SK-N-SH (cell line): Measurements from ENCODE around the gene FIZ1. TPM values are rescaled to one million over a fixed set of nuclear protein-coding genes. Genes with fewer than 3 reads are reported as not detected.

Experiments used
- CTCF ChIA-PET: fragments of 300-600, 350-600 bp; formaldehyde crosslinking; extraction: SDS; loops from one replicate; lab custom pipeline; 2021; lab: Yijun Ruan, JAX
- POLR2A ChIA-PET: fragments of 350-600 bp; sonication (Branson Sonifier 250); formaldehyde crosslinking; extraction: SDS; loops from one replicate; lab custom pipeline; 2020; ENCODE audit warnings: antibody characterized with exemption, inconsistent platforms; lab: Yijun Ruan, JAX
- DNase-seq: peaks from one replicate; pipeline ENCODE4 v3.0.0; 2012
- H2AFZ ChIP-seq: fragments of 200-600 bp; sonication (generic); 2 replicates; pipeline ENCODE4 v1.8.1; 2016; ENCODE audit warnings: antibody characterized with exemption, mild to moderate bottlenecking, low read depth
- H3F3A ChIP-seq: fragments of 200-600 bp; sonication (generic); replicated peaks from 2 replicates; pipeline ENCODE3; 2016; ENCODE audit warnings: antibody characterized with exemption, mild to moderate bottlenecking; ENCODE audit not compliant: insufficient read depth
- H3K27ac ChIP-seq, 2 experiments: fragments of 200-500 bp in 1 of 2; fragments of 200-600 bp in 1 of 2; sonication (Bioruptor generic) in 1 of 2; sonication (generic), shearing (Covaris generic) in 1 of 2; 2 replicates each; pipeline versions ENCODE4 v1.5.1 to v1.6.1; 2014 to 2016; ENCODE audit warnings: low read depth in 2 of 2, inconsistent platforms in 1 of 2, low read length in 1 of 2, mild to moderate bottlenecking in 1 of 2, mixed read lengths in 1 of 2
- H3K27me3 ChIP-seq: fragments of 200-600 bp; sonication (generic), shearing (Covaris generic); 2 replicates; pipeline ENCODE4 v1.6.1; 2016; ENCODE audit warnings: mixed run types; ENCODE audit not compliant: insufficient read depth
- H3K36me3 ChIP-seq, 2 experiments: fragments of 200-500 bp in 1 of 2; fragments of 200-600 bp in 1 of 2; sonication (Bioruptor generic) in 1 of 2; sonication (generic) in 1 of 2; replicated peaks in 1 of 2; 2 replicates each; pipeline versions ENCODE3 to v1.5.1; 2014 to 2016; ENCODE audit warnings: low read length in 1 of 2, mild to moderate bottlenecking in 1 of 2; ENCODE audit not compliant: insufficient read depth in 2 of 2, control insufficient read depth in 1 of 2
- H3K4me1 ChIP-seq, 2 experiments: fragments of 200-500 bp in 1 of 2; fragments of 200-600 bp in 1 of 2; sonication (Bioruptor generic) in 1 of 2; sonication (generic), shearing (Covaris generic) in 1 of 2; 2 replicates each; pipeline versions ENCODE4 v1.5.1 to v1.6.1; 2014 to 2016; ENCODE audit warnings: low read depth in 1 of 2, low read length in 1 of 2, mixed run types in 1 of 2; ENCODE audit not compliant: insufficient read depth in 2 of 2, control insufficient read depth in 1 of 2
- H3K4me2 ChIP-seq: fragments of 200-600 bp; sonication (generic), shearing (Covaris generic); 2 replicates; pipeline ENCODE4 v1.6.1; 2017; ENCODE audit warnings: mixed run types
- H3K4me3 ChIP-seq, 2 experiments: fragments of 200-500 bp in 1 of 2; fragments of 200-600 bp in 1 of 2; sonication (Bioruptor generic) in 1 of 2; sonication (generic), shearing (Covaris generic) in 1 of 2; 2 replicates each; pipeline versions ENCODE4 v1.5.1 to v1.8.1; 2014 to 2016; ENCODE audit warnings: low read depth in 2 of 2, inconsistent platforms in 1 of 2, low read length in 1 of 2, mild to moderate bottlenecking in 1 of 2, mixed read lengths in 1 of 2, moderate library complexity in 1 of 2
- H3K79me2 ChIP-seq: fragments of 200-600 bp; sonication (generic); 2 replicates; pipeline ENCODE4 v1.8.1; 2017; ENCODE audit warnings: mild to moderate bottlenecking; ENCODE audit not compliant: insufficient read depth
- H3K9ac ChIP-seq: fragments of 200-600 bp; sonication (generic); 2 replicates; pipeline ENCODE4 v1.6.1; 2017; ENCODE audit warnings: mixed run types
- H3K9me2 ChIP-seq: fragments of 200-600 bp; sonication (generic); 2 replicates; pipeline ENCODE4 v1.6.1; 2017; ENCODE audit warnings: mixed run types
- H3K9me3 ChIP-seq: fragments of 200-600 bp; sonication (generic); 2 replicates; pipeline ENCODE4 v1.6.1; 2017; ENCODE audit warnings: mixed run types, mild to moderate bottlenecking, moderate library complexity
- H4K20me1 ChIP-seq: fragments of 200-600 bp; sonication (generic); 2 replicates; pipeline ENCODE4 v1.6.1; 2017; ENCODE audit warnings: mild to moderate bottlenecking, mixed run types; ENCODE audit not compliant: insufficient read depth
- CHD2 ChIP-seq: fragments of 150-350 bp; IDR thresholded peaks from 2 replicates; pipeline ENCODE4 v1.6.1; 2018; ENCODE audit warnings: low read length; ENCODE audit not compliant: partially characterized antibody
- ELF1 ChIP-seq: IDR thresholded peaks from 2 replicates; pipeline ENCODE4 v1.4.0; 2012
- EP300 ChIP-seq, 2 experiments: IDR thresholded peaks; 2 replicates each; pipeline versions ENCODE4 v1.4.0 to v1.6.1; 2012; ENCODE audit warnings: borderline replicate concordance in 1 of 2, low read depth in 1 of 2, low read length in 1 of 2
- EZH2phosphoT487 ChIP-seq: fragments of 200-600 bp; sonication (generic); IDR thresholded peaks from 2 replicates; pipeline ENCODE4 v1.6.1; 2017; ENCODE audit warnings: low read depth, mixed run types, mild to moderate bottlenecking, antibody characterized with exemption, moderate library complexity, borderline replicate concordance
- FOSL2 ChIP-seq: IDR thresholded peaks from 2 replicates; pipeline ENCODE4 v1.4.0; 2012; ENCODE audit warnings: low read depth, mild to moderate bottlenecking, moderate library complexity, borderline replicate concordance
- FOXM1 ChIP-seq: IDR thresholded peaks from 2 replicates; pipeline ENCODE4 v1.4.0; 2012; ENCODE audit warnings: low read depth, mild to moderate bottlenecking
- GABPA ChIP-seq: IDR thresholded peaks from 2 replicates; pipeline ENCODE4 v1.4.0; 2012; ENCODE audit warnings: low read depth, mild to moderate bottlenecking
- GATA2 ChIP-seq: sonication (generic); formaldehyde crosslinking; IDR thresholded peaks from 2 replicates; pipeline ENCODE4 v1.5.0; 2020; ENCODE audit warnings: mild to moderate bottlenecking, missing genetic modification reagents
- JUND ChIP-seq: IDR thresholded peaks from 2 replicates; pipeline ENCODE4 v1.4.0; 2012
- MEF2A ChIP-seq: IDR thresholded peaks from 2 replicates; pipeline ENCODE4 v1.4.0; 2012; ENCODE audit warnings: low read depth, borderline replicate concordance
- MXI1 ChIP-seq: IDR thresholded peaks from 2 replicates; pipeline ENCODE4 v1.6.1; 2012; ENCODE audit warnings: mild to moderate bottlenecking, low read depth, low read length, improper control_type of control experiment
- NFIC ChIP-seq: IDR thresholded peaks from 2 replicates; pipeline ENCODE4 v1.4.0; 2012; ENCODE audit warnings: borderline replicate concordance
- NRF1 ChIP-seq: IDR thresholded peaks from 2 replicates; pipeline ENCODE4 v1.6.1; 2012; ENCODE audit warnings: low read depth, mild to moderate bottlenecking, low read length
- POLR2AphosphoS5 ChIP-seq: IDR thresholded peaks from 2 replicates; pipeline ENCODE4 v1.6.1; 2012; ENCODE audit warnings: low read depth, low read length
- RCOR1 ChIP-seq: fragments of 150-350 bp; IDR thresholded peaks from 2 replicates; pipeline ENCODE4 v1.6.1; 2017; ENCODE audit warnings: antibody characterized with exemption, low read length
- RFX5 ChIP-seq: IDR thresholded peaks from 2 replicates; pipeline ENCODE4 v1.6.1; 2012; ENCODE audit warnings: mild to moderate bottlenecking, improper control_type of control experiment, low read length
- RXRA ChIP-seq: IDR thresholded peaks from 2 replicates; pipeline ENCODE4 v1.4.0; 2012; ENCODE audit warnings: low read depth, mild to moderate bottlenecking, borderline replicate concordance
- SMC3 ChIP-seq: IDR thresholded peaks from 2 replicates; pipeline ENCODE4 v1.6.1; 2012; ENCODE audit warnings: low read depth, low read length, improper control_type of control experiment
- TAF1 ChIP-seq: IDR thresholded peaks from 2 replicates; pipeline ENCODE4 v1.6.1; 2012; ENCODE audit warnings: low read depth, mild to moderate bottlenecking, low read length, moderate library complexity, borderline replicate concordance
- TCF12 ChIP-seq: IDR thresholded peaks from 2 replicates; pipeline ENCODE4 v1.4.0; 2012
- TEAD4 ChIP-seq: IDR thresholded peaks from 2 replicates; pipeline ENCODE4 v1.4.0; 2012; ENCODE audit warnings: mild to moderate bottlenecking, borderline replicate concordance; ENCODE audit not compliant: insufficient read depth
- YY1 ChIP-seq: IDR thresholded peaks from 2 replicates; pipeline ENCODE4 v1.4.0; 2012; ENCODE audit warnings: low read depth, mild to moderate bottlenecking
- WGBS: methylation state at CpG from one replicate; pipeline ENCODE4 v1.1.6; 2017; ENCODE audit warnings: low lambda C conversion rate; 5-methylcytosine and 5-hydroxymethylcytosine counted together
- polyA plus RNA-seq, 3 experiments: library from polyadenylated mRNA; depleted of rRNA; stranded (reverse); fragments of >200 nt; gene quantifications; 2 replicates each; pipeline ENCODE4 v1.2.3, GENCODE V29; 2012
- TF ChIP-seq, protein P1 (sequence below): IDR thresholded peaks from 2 replicates; pipeline ENCODE4 v1.4.0; 2012; ENCODE audit warnings: low read depth
- TF ChIP-seq, protein P2 (sequence below): IDR thresholded peaks from 2 replicates; pipeline ENCODE4; 2012
- TF ChIP-seq, protein P3 (sequence below): IDR thresholded peaks from 2 replicates; pipeline ENCODE4 v1.6.1; 2012; ENCODE audit warnings: mild to moderate bottlenecking, low read depth, low read length, moderate library complexity
- TF ChIP-seq, protein P4 (sequence below): IDR thresholded peaks from 2 replicates; pipeline ENCODE4 v1.4.0; 2012; ENCODE audit warnings: low read depth, borderline replicate concordance

The FIZ1 gene, protein sequence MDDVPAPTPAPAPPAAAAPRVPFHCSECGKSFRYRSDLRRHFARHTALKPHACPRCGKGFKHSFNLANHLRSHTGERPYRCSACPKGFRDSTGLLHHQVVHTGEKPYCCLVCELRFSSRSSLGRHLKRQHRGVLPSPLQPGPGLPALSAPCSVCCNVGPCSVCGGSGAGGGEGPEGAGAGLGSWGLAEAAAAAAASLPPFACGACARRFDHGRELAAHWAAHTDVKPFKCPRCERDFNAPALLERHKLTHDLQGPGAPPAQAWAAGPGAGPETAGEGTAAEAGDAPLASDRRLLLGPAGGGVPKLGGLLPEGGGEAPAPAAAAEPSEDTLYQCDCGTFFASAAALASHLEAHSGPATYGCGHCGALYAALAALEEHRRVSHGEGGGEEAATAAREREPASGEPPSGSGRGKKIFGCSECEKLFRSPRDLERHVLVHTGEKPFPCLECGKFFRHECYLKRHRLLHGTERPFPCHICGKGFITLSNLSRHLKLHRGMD
- polyA plus RNA-seq (2012; rRNA removed), result 5.2 and 5.7 TPM in 2 replicates
- 2.5 and 4.3 TPM in 2 replicates for polyA plus RNA-seq (2012; cell fraction: cytosol; rRNA removed)
- 20.2 and 24.9 TPM in 2 replicates for polyA plus RNA-seq (2012; cell fraction: nucleus; rRNA removed)

DNA sequence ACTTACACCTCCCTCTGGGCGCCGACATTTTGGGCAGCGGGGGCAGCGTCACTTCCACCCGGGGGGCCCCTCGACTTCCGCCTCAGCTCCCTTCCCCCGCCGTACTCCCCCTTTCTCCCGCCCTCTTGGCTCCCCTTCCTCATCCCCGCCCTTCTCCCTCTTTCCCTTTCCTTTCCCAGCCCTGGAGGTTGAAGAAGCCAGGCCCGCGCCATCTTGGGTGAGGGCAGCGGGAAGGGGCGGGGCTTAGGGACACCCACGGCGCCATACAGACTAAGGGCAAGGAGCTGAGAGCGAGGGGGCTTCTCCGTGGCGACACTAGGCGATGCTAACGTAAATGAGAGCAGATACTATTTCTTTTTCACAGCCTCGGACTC lies at the start of gene FIZ1:
FIZ1 (minus strand) TSS at position 50 of the 374 bp plus-strand sequence. CDS start 1,652 bp downstream, outside the sequence.
- Histone ChIP-seq H3K4me1 (peaks cover 9 to 13% of the 10 kb centered on the region in 2 experiments; a peak in 3 of 4 replicates), H3F3A (peaks cover 21% of the 10 kb centered on the region), H3K9me2 (no peaks in the 10 kb centered on the region), H3K9me3 (no peaks in the 10 kb centered on the region), H3K4me3 (peak within 1 kb of the TSS; percentile 67 to 91), H3K9ac (peak within 1 kb of the TSS; percentile 99), H3K36me3 (peaks cover 17 to 24% of the 10 kb centered on the region in 2 experiments), H3K79me2 (peaks cover 18% of the 10 kb centered on the region), H3K27me3 (no peaks in the 10 kb centered on the region), H2AFZ (peak within 1 kb of the TSS; percentile 90), H4K20me1 (no peaks in the 10 kb centered on the region), H3K4me2 (peak within 1 kb of the TSS; percentile 94), H3K27ac (peak within 1 kb of the TSS; percentile 98 to 99)
- peak; percentile 89 for DNase-seq
- CTCF ChIA-PET, result interaction anchor here (0.7 to 2.3 kb wide), 5 partner anchors 11 to 123 kb away, joined by 3 to 8 read pairs (median 3); partner anchors contain the start of gene ZNF628
- under 1% methylated on average over 23 of the region's 23 CpGs for WGBS
- POLR2A ChIA-PET, result interaction anchor here (0.6 to 3.3 kb wide), 12 partner anchors 12 to 192 kb away, joined by 3 to 32 read pairs (median 4); partner anchors contain the start of genes U2AF2, UBE2S, ZNF579 and ZNF628
- TF ChIP-seq NRF1 (no peak), POLR2AphosphoS5 (0 out of 2 replicates have a peak, but pooled peaks have one; percentile 9), RFX5 (0 out of 2 replicates have a peak, but pooled peaks have one; percentile 9), MXI1 (peak; percentile 52; the same call in 1 of the 2 replicates), TAF1 (peak; percentile 40), NFIC (peak; percentile 65; the same call in 1 of the 2 replicates), TEAD4 (0 out of 2 replicates have a peak, but pooled peaks have one; percentile 14), CHD2 (peak; percentile 92), EZH2phosphoT487 (no peak), MEF2A (no peak), YY1 (peak; percentile 97), RCOR1 (no peak), JUND (no peak), GABPA (peak; percentile 89), EP300 (IDR thresholded peaks at IDR 0.05; ENCODE audit: borderline replicate concordance in 1 of 2, low read depth in 1 of 2, low read length in 1 of 2) (peak in 1 of 2 experiments; percentile 21; a peak in 1 of 4 replicates), TCF12 (0 out of 2 replicates have a peak, but pooled peaks have one; percentile 19), ELF1 (peak; percentile 87), FOXM1 (no peak), SMC3 (no peak), FOSL2 (no peak), RXRA (no peak), GATA2 (CRISPR knock-in tag) (no peak)
- TF ChIP-seq, protein P1, sequence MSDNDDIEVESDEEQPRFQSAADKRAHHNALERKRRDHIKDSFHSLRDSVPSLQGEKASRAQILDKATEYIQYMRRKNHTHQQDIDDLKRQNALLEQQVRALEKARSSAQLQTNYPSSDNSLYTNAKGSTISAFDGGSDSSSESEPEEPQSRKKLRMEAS, result peak; percentile 22; the same call in 1 of the 2 replicates
- TF ChIP-seq, protein P2, sequence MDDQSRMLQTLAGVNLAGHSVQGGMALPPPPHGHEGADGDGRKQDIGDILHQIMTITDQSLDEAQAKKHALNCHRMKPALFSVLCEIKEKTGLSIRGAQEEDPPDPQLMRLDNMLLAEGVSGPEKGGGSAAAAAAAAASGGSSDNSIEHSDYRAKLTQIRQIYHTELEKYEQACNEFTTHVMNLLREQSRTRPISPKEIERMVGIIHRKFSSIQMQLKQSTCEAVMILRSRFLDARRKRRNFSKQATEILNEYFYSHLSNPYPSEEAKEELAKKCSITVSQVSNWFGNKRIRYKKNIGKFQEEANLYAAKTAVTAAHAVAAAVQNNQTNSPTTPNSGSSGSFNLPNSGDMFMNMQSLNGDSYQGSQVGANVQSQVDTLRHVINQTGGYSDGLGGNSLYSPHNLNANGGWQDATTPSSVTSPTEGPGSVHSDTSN, result no peak
- TF ChIP-seq, protein P3, sequence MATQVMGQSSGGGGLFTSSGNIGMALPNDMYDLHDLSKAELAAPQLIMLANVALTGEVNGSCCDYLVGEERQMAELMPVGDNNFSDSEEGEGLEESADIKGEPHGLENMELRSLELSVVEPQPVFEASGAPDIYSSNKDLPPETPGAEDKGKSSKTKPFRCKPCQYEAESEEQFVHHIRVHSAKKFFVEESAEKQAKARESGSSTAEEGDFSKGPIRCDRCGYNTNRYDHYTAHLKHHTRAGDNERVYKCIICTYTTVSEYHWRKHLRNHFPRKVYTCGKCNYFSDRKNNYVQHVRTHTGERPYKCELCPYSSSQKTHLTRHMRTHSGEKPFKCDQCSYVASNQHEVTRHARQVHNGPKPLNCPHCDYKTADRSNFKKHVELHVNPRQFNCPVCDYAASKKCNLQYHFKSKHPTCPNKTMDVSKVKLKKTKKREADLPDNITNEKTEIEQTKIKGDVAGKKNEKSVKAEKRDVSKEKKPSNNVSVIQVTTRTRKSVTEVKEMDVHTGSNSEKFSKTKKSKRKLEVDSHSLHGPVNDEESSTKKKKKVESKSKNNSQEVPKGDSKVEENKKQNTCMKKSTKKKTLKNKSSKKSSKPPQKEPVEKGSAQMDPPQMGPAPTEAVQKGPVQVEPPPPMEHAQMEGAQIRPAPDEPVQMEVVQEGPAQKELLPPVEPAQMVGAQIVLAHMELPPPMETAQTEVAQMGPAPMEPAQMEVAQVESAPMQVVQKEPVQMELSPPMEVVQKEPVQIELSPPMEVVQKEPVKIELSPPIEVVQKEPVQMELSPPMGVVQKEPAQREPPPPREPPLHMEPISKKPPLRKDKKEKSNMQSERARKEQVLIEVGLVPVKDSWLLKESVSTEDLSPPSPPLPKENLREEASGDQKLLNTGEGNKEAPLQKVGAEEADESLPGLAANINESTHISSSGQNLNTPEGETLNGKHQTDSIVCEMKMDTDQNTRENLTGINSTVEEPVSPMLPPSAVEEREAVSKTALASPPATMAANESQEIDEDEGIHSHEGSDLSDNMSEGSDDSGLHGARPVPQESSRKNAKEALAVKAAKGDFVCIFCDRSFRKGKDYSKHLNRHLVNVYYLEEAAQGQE, result 0 out of 2 replicates have a peak, but pooled peaks have one; percentile 41
- TF ChIP-seq, protein P4, sequence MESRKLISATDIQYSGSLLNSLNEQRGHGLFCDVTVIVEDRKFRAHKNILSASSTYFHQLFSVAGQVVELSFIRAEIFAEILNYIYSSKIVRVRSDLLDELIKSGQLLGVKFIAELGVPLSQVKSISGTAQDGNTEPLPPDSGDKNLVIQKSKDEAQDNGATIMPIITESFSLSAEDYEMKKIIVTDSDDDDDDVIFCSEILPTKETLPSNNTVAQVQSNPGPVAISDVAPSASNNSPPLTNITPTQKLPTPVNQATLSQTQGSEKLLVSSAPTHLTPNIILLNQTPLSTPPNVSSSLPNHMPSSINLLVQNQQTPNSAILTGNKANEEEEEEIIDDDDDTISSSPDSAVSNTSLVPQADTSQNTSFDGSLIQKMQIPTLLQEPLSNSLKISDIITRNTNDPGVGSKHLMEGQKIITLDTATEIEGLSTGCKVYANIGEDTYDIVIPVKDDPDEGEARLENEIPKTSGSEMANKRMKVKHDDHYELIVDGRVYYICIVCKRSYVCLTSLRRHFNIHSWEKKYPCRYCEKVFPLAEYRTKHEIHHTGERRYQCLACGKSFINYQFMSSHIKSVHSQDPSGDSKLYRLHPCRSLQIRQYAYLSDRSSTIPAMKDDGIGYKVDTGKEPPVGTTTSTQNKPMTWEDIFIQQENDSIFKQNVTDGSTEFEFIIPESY, result no peak
